HCEC 1CT (cell line): ENCODE data around the gene UBA3.

Experiments
- DNase-seq: peaks from one replicate; pipeline ENCODE4 v3.0.0-alpha.2; 2017

UBA3 gene

GRCh38 chr3:69009559-69010410, 70.4 kb downstream of the UBA3 start:
- peak; percentile 90 for DNase-seq

DNA sequence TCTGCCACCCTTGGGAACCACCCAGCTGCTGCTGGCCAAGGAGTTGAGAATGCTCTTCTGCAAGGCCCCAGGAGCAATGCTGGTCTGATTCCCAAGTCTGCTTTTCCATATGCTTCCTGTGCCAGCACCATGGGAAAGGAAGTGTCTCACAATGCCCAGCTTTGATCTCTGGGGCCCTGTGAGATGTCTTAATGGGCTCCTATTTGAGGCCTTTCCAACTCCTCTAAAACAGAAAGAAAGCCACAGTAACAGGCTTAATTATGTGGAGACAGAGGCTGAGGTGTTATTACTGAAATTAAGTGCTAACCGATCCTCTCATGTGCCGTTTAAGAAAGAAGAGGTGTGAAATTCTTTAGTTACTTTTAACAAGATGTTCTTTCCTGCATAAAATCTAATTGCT, 71.2 kb downstream of the UBA3 start:
- no peak for DNase-seq

DNA sequence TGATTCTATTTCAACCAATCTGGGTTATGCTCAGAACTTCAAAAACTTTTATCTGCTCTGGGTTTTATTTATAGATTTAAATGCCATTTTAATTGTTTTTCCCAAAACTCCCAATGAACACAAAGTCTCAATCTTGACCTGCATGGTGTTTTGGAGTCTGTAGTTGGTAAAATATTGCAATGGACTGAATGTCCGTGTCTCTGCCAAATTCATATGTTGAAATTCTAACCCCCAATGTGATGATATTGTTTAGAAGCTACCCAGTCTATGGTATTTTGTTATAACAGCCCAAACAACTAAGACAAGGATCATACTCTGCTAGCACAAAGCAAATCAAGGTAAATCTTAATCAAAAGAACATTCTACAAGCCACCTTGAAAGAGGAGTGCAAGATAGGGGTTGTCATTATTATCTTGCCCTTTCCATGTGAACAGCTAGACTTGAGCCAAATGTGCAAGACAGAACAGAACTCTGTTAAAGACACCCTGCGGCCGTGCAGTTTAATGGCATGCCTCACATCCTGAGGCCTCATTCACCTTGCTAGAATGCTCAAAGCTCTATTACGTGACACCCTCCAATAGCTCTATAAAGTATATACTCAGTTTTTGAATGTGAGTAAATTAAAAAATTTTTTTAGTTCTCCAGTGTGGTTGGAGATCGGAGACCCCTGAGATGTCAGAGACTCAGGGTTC, 74.2 kb downstream of the UBA3 start:
- no peak for DNase-seq

DNA sequence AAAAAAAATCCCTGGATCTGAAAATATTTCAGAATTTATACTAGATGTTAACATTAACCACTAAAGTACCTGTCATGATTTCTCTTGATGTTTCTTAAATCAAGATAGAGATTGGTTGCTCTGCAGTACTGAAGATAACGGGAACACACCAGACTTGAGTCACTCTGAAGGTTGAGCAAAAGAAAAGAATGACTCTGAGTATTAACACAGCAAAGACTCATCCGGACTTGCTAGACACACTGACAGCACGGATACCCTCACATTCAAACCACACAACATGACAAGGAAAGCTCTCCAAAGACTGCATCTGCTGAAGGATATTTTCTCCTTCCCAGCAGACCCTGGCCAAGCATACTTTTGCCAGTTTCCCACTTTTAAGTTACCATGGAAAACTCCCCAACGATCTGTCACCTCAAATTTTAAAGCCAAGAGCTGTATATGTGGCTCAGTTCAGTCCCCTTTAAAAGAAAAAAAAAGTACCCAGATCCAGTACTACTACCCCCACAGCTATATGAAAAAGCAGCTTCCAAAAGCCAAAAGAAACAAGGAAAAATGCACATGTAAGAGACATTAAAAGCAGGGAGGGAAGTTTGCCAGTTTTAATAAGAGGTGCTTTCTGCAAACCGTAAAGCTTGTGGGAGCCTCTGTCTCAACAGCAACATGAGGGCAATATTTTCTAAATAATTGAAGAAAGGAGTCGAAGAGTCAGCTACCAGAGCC, 74.9 kb downstream of the UBA3 start:
- no peak for DNase-seq
